Measurements from ENCODE around the gene UNCX.

Gene UNCX

GRCh38 chr7:1232103-1232466 lies 587 bp upstream of the UNCX start:
- TF ChIP-seq, protein P1, sequence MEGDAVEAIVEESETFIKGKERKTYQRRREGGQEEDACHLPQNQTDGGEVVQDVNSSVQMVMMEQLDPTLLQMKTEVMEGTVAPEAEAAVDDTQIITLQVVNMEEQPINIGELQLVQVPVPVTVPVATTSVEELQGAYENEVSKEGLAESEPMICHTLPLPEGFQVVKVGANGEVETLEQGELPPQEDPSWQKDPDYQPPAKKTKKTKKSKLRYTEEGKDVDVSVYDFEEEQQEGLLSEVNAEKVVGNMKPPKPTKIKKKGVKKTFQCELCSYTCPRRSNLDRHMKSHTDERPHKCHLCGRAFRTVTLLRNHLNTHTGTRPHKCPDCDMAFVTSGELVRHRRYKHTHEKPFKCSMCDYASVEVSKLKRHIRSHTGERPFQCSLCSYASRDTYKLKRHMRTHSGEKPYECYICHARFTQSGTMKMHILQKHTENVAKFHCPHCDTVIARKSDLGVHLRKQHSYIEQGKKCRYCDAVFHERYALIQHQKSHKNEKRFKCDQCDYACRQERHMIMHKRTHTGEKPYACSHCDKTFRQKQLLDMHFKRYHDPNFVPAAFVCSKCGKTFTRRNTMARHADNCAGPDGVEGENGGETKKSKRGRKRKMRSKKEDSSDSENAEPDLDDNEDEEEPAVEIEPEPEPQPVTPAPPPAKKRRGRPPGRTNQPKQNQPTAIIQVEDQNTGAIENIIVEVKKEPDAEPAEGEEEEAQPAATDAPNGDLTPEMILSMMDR (conservative IDR thresholded peaks at IDR 0.05; ENCODE audit: low read length): no peak
- TF ChIP-seq EZH2phosphoT487 (IDR thresholded peaks at IDR 0.05; ENCODE audit: borderline replicate concordance): no peak
- H3K36me3 ChIP-seq (ENCODE audit: insufficient read depth, low read length): no peaks in the 10 kb centered on the region
- H4K20me1 ChIP-seq (ENCODE audit: insufficient read depth, low read length, poor library complexity, severe bottlenecking): no peaks in the 10 kb centered on the region
- H3F3A ChIP-seq (ENCODE audit: low read depth): no peaks in the 10 kb centered on the region
- no peaks in the 10 kb centered on the region for H3K9me3 ChIP-seq (ENCODE audit: insufficient read depth, low read depth, low read length)
- H3K27me3 ChIP-seq (ENCODE audit: insufficient read depth, low read length, poor library complexity, severe bottlenecking): no peaks in the 10 kb centered on the region
- no peaks in the 10 kb centered on the region for H3K4me1 ChIP-seq (ENCODE audit: insufficient read depth, low read length, poor library complexity, severe bottlenecking)
- H3K4me3 ChIP-seq (ENCODE audit: low read length, poor library complexity, severe bottlenecking): no peak overlapping the region
- no peak overlapping the region for H2AFZ ChIP-seq (ENCODE audit: low read length)
- H3K79me2 ChIP-seq (ENCODE audit: insufficient read depth, low read length): no peaks in the 10 kb centered on the region
- no peak overlapping the region for H3K4me2 ChIP-seq (ENCODE audit: low read depth, low read length, poor library complexity, severe bottlenecking)
- no peak overlapping the region for H3K9ac ChIP-seq (ENCODE audit: low read depth, low read length, poor library complexity, severe bottlenecking)
- no peaks in the 10 kb centered on the region for H3K9me2 ChIP-seq (replicated peaks; ENCODE audit: low read depth, low read length)

GRCh38 chr7:1233333-1234048 lies 819 bp downstream of the UNCX start:
- Histone ChIP-seq H3K4me2 (ENCODE audit: low read depth, low read length, poor library complexity, severe bottlenecking) (no peak overlapping the region), H4K20me1 (ENCODE audit: insufficient read depth, low read length, poor library complexity, severe bottlenecking) (no peaks in the 10 kb centered on the region), H3K4me3 (ENCODE audit: low read length, poor library complexity, severe bottlenecking) (no peak overlapping the region), H3K27me3 (ENCODE audit: insufficient read depth, low read length, poor library complexity, severe bottlenecking) (no peaks in the 10 kb centered on the region), H3K9ac (ENCODE audit: low read depth, low read length, poor library complexity, severe bottlenecking) (no peak overlapping the region), H3K79me2 (ENCODE audit: insufficient read depth, low read length) (no peaks in the 10 kb centered on the region), H2AFZ (ENCODE audit: low read length) (no peak overlapping the region), H3K4me1 (ENCODE audit: insufficient read depth, low read length, poor library complexity, severe bottlenecking) (no peaks in the 10 kb centered on the region), H3K9me3 (ENCODE audit: insufficient read depth, low read depth, low read length) (no peaks in the 10 kb centered on the region), H3K36me3 (ENCODE audit: insufficient read depth, low read length) (no peaks in the 10 kb centered on the region), H3F3A (ENCODE audit: low read depth) (no peaks in the 10 kb centered on the region), H3K9me2 (replicated peaks; ENCODE audit: low read depth, low read length) (no peaks in the 10 kb centered on the region)
- no peak for TF ChIP-seq EZH2phosphoT487 (IDR thresholded peaks at IDR 0.05; ENCODE audit: borderline replicate concordance)
- TF ChIP-seq, protein P1 (conservative IDR thresholded peaks at IDR 0.05; ENCODE audit: low read length): no peak

DNA sequence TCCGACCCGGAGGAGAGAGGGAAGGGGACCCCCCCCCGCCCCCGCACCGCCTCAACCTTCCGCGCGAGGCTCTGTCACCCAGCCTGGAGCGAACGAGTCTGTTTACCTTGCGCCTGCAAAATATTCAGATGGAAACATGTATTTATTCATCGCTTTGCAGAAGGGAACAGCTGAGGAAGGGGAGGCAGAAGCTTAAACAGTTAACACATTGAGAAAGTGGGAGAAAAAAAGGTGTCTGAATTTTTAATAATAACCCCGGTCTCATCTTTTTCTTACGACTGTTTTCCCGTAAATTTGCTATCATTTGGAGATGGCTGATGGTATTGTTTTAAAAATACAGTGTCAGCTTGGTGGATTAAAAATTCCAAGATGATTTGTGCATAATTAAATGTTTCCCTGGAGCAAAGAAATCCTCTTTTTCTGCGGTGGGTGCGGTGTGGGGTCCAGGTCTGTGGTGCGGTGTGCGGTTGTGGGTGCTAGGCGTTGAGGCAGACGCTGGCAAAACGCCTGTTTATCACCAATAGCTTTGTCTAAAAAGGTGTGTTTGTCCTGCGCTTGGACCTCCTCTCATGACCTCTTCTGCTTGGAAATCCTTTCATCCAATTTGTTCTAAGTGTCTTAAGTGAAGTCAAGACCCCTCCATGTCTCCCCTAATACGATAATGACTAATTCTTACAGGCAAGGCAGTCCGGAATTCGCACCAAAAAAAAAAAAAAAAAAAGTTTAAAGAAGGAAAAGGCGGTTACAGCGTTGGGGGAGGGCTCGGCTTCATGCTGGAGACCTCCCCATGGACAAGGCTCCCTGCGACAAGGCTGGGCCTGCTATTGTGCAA lies 1.6 kb downstream of the UNCX start:
- TF ChIP-seq, protein P1 (conservative IDR thresholded peaks at IDR 0.05; ENCODE audit: low read length): no peak
- no peak for TF ChIP-seq EZH2phosphoT487 (IDR thresholded peaks at IDR 0.05; ENCODE audit: borderline replicate concordance)
- H2AFZ ChIP-seq (ENCODE audit: low read length): no peak overlapping the region
- no peaks in the 10 kb centered on the region for H3K36me3 ChIP-seq (ENCODE audit: insufficient read depth, low read length)
- H3K79me2 ChIP-seq (ENCODE audit: insufficient read depth, low read length): no peaks in the 10 kb centered on the region
- H3K4me3 ChIP-seq (ENCODE audit: low read length, poor library complexity, severe bottlenecking): no peak overlapping the region
- no peak overlapping the region for H3K9ac ChIP-seq (ENCODE audit: low read depth, low read length, poor library complexity, severe bottlenecking)
- no peaks in the 10 kb centered on the region for H4K20me1 ChIP-seq (ENCODE audit: insufficient read depth, low read length, poor library complexity, severe bottlenecking)
- no peaks in the 10 kb centered on the region for H3K9me2 ChIP-seq (replicated peaks; ENCODE audit: low read depth, low read length)
- H3K4me2 ChIP-seq (ENCODE audit: low read depth, low read length, poor library complexity, severe bottlenecking): no peak overlapping the region
- no peaks in the 10 kb centered on the region for H3K4me1 ChIP-seq (ENCODE audit: insufficient read depth, low read length, poor library complexity, severe bottlenecking)
- no peaks in the 10 kb centered on the region for H3F3A ChIP-seq (ENCODE audit: low read depth)
- H3K9me3 ChIP-seq (ENCODE audit: insufficient read depth, low read depth, low read length): no peaks in the 10 kb centered on the region
- no peaks in the 10 kb centered on the region for H3K27me3 ChIP-seq (ENCODE audit: insufficient read depth, low read length, poor library complexity, severe bottlenecking)
